Measurements from ENCODE around the gene SYT9. TPM values are rescaled to one million over a fixed set of nuclear protein-coding genes. Genes with fewer than 3 reads are reported as not detected.

The SYT9 gene
- total RNA-seq, 2 donors from 2014 or later, result 0.81 to 2.2 TPM

DNA sequence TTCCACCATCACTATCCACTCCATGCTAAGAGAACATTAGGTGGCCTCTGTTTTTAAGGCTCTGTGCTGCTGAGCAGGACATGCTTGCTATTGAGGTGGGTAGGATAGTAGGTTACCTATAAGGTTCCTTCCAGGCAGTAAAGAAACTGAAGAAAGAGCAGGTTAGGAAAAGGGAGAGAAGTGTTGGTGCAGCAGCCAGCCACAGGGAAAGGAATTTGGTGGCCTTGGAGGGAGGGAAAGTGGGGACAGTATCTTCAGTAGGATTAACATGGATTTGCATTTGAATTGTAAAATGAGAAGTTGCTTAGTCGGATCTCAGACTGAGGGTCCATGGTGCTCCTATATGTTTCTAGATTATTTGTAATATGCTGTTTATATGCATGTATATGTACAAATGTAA lies 184.4 kb downstream of the SYT9 start:
- Mint-ChIP-seq H3K36me3 (ENCODE audit: low read depth) (no peaks in the 10 kb centered on the region), H3K27ac (no peak overlapping the region), H3K4me1 (peaks cover 15% of the 10 kb centered on the region), H3K9me3 (no peaks in the 10 kb centered on the region), H3K4me3 (no peak overlapping the region), H3K27me3 (ENCODE audit: insufficient read depth) (peaks cover 2% of the 10 kb centered on the region)
- DNase-seq, result peak; percentile 52
- 30% methylated on average over 1 of the region's 1 CpG; no CpG with 5 or more reads in 1 of the 2 experiments for WGBS, 2 experiments (ENCODE audit: insufficient coverage in 1 of 2, insufficient read length in 1 of 2)
- H3K9ac ChIP-seq (ENCODE audit: extremely low read depth, low read length, poor library complexity, severe bottlenecking), result no peak overlapping the region
- H3K27ac ChIP-seq (ENCODE audit: low read depth, low read length), result no peak overlapping the region
- no peaks in the 10 kb centered on the region for H3K9me3 ChIP-seq (ENCODE audit: control insufficient read depth, low read length)
- H3K4me3 ChIP-seq (ENCODE audit: low read length), result no peak overlapping the region
- H3K4me1 ChIP-seq (ENCODE audit: control insufficient read depth, insufficient read depth, low read length), result peaks cover 3% of the 10 kb centered on the region
- H3K27me3 ChIP-seq (ENCODE audit: control insufficient read depth, insufficient read depth, low read length, poor library complexity, severe bottlenecking), result no peaks in the 10 kb centered on the region
- no peaks in the 10 kb centered on the region for H3K36me3 ChIP-seq (ENCODE audit: control insufficient read depth, insufficient read depth, low read length)
- no peak for TF ChIP-seq CTCF (conservative IDR thresholded peaks at IDR 0.05)

- Mint-ChIP-seq H3K4me3 (no peak overlapping the region), H3K9me3 (no peaks in the 10 kb centered on the region), H3K27me3 (ENCODE audit: insufficient read depth) (peaks cover 2% of the 10 kb centered on the region), H3K27ac (peak overlapping the region; percentile 7), H3K4me1 (peaks cover 15% of the 10 kb centered on the region), H3K36me3 (ENCODE audit: low read depth) (no peaks in the 10 kb centered on the region)
- Histone ChIP-seq H3K4me3 (ENCODE audit: low read length) (no peak overlapping the region), H3K4me1 (ENCODE audit: control insufficient read depth, insufficient read depth, low read length) (peaks cover 3% of the 10 kb centered on the region), H3K36me3 (ENCODE audit: control insufficient read depth, insufficient read depth, low read length) (no peaks in the 10 kb centered on the region), H3K9ac (ENCODE audit: extremely low read depth, low read length, poor library complexity, severe bottlenecking) (no peak overlapping the region), H3K9me3 (ENCODE audit: control insufficient read depth, low read length) (no peaks in the 10 kb centered on the region), H3K27ac (ENCODE audit: low read depth, low read length) (no peak overlapping the region), H3K27me3 (ENCODE audit: control insufficient read depth, insufficient read depth, low read length, poor library complexity, severe bottlenecking) (no peaks in the 10 kb centered on the region)
- DNase-seq, result no peak
- no peak for TF ChIP-seq CTCF (conservative IDR thresholded peaks at IDR 0.05)
- 77 to 97% methylated on average over 3 to 5 of the region's 5 CpGs for WGBS, 2 experiments (ENCODE audit: insufficient coverage in 1 of 2, insufficient read length in 1 of 2)
These were observed 185.0 kb downstream of the SYT9 start for GRCh38 chr11:7436657-7437056.

DNA sequence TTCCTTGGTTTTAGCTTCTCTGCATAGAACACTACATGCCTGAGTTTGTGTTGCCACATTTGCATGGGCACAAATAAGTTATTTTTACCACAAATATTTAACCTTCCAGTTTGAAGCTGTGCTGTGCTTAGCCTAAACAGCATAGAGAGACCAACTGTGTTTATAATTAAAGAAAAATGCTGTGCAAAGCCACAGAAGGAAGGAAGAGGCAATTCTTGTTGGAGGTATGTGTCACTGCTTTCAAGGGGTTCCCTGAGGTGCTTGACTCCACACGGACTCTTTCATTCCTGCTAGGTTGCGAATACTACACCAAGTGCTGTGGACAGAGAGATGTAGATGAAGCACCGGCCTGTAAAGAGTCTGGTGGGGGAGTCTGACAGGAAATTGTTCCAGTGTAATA lies 186.0 kb downstream of the SYT9 start:
- H3K9me3 ChIP-seq (ENCODE audit: control insufficient read depth, low read length), result no peaks in the 10 kb centered on the region
- no peak overlapping the region for H3K27ac Mint-ChIP-seq
- H3K4me3 Mint-ChIP-seq, result no peak overlapping the region
- H3K36me3 Mint-ChIP-seq (ENCODE audit: low read depth), result no peaks in the 10 kb centered on the region
- H3K36me3 ChIP-seq (ENCODE audit: control insufficient read depth, insufficient read depth, low read length), result no peaks in the 10 kb centered on the region
- H3K9ac ChIP-seq (ENCODE audit: extremely low read depth, low read length, poor library complexity, severe bottlenecking), result no peak overlapping the region
- H3K27me3 Mint-ChIP-seq (ENCODE audit: insufficient read depth), result peaks cover 2% of the 10 kb centered on the region
- H3K27me3 ChIP-seq (ENCODE audit: control insufficient read depth, insufficient read depth, low read length, poor library complexity, severe bottlenecking), result no peaks in the 10 kb centered on the region
- H3K4me3 ChIP-seq (ENCODE audit: low read length), result no peak overlapping the region
- no peaks in the 10 kb centered on the region for H3K9me3 Mint-ChIP-seq
- H3K27ac ChIP-seq (ENCODE audit: low read depth, low read length), result no peak overlapping the region
- WGBS, 2 experiments (ENCODE audit: insufficient coverage in 1 of 2, insufficient read length in 1 of 2), result 86% methylated on average over 3 of the region's 3 CpGs; no CpG with 5 or more reads in 1 of the 2 experiments
- peaks cover 19% of the 10 kb centered on the region for H3K4me1 Mint-ChIP-seq
- H3K4me1 ChIP-seq (ENCODE audit: control insufficient read depth, insufficient read depth, low read length), result peaks cover 3% of the 10 kb centered on the region
- DNase-seq, result no peak
- TF ChIP-seq CTCF (conservative IDR thresholded peaks at IDR 0.05), result no peak
